ENCODE data around the gene ARL6.
"Not testable (repeated sequence)": the region's sequence is repeated elsewhere in the genome, so short reads cannot be mapped to it uniquely, and the experiment has no call there.

The ARL6 gene

GRCh38 chr3:97821774-97822358, 57.3 kb downstream of the ARL6 start, which contains the start of gene CRYBG3:
TSS of gene CRYBG3 (plus strand) at chr3:97822011. CDS start at chr3:97822207, 196 bp downstream.
- peak; percentile 90 to 96 (median 95) for DNase-seq

- peak; percentile 60 to 70 (median 62) for DNase-seq
Observed at GRCh38 chr3:97822359-97822775, 57.8 kb downstream of the ARL6 start.

DNA sequence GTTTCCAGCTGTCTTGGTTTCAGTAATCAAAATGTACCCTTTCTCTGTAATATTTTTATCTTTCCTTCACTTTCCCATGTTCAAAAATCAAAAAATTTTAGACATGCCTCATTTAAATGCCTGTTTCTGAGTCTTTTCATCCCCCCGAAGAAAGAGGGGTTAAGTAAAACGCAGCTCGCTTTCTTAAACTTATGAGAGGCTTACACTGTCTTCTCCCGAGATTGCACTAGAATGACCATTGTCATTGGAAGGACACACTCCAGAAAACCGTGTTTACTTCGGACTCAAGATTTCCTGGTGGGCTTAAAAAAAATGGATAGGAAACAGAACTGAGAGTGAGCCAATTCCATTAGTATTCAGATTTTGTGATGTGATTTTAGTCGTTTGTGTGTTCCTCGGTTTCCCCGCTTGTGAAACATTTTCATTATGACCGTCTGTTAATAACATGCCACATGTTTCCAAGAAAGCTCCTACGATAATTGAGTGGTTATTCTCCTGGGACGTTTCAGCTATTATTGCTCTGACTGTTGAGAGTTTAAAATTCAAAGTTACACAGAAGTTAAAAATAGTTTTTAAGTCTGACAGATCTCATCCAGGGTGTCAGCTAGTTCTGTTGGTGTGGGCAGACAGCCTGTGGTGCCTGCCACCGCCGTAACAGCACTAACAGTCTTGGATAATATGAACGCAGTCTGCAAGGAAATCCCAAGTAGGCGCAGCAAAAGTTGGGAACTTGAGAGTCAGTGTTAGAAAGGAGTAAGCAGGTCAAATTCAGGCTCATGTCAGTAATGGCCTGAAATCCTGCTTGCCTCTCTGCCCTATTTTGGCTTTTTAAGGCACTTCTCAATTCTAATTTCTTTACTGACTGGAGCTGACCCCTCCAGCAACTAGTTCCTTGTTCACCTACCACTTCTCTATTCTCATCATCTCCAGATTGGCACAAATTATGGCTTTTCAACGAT, 58.8 kb downstream of the ARL6 start:
- DNase-seq, result peak in 1 of 3 donors; percentile 22

DNA sequence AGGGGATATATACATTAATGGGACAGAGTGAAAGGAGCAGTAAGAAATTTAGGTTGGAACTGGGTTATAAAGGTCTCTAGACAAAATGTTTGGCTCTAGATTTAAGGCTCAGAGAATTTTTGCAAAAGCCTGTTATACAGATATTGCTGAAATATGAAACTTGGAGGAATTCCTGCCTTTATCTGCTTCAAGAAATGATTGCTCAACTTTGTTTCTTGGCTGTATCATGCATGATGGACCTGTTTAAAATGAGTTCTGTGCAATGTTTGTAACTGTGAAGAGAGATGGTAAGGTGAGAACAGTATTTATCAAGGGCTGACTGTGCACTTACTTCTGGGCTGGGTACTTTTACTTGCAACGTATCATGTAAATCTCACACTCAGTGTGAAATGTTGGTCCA, 60.5 kb downstream of the ARL6 start:
- no peak for DNase-seq

GRCh38 chr3:97827741-97828471, 63.3 kb downstream of the ARL6 start:
- no peak for DNase-seq

DNA sequence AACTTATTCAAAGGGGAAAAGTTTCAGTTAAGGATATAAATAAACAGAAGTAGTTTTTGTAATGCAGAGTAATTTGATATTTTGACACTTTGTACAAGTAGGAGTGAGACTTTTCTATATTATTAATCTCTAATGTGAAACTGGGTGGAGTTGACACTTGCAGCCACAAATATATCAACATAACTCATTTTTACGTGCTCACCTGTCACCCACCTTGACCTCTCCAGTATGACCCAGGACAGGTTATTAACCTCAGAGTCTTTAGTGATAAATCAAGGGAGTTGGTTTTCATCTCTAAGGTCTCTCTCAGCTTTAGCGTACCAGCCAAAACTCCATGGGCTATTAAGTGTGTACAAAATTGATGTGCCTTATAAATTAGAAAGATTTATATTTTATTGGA, 64.6 kb downstream of the ARL6 start:
- no peak for DNase-seq

- DNase-seq, result no peak
Observed at GRCh38 chr3:97830638-97831037, 66.1 kb downstream of the ARL6 start.

- DNase-seq, result no peak
Observed at GRCh38 chr3:97831140-97831539, 66.6 kb downstream of the ARL6 start.

GRCh38 chr3:97833184-97833583, 68.6 kb downstream of the ARL6 start:
- not testable (repeated sequence) for DNase-seq

DNA sequence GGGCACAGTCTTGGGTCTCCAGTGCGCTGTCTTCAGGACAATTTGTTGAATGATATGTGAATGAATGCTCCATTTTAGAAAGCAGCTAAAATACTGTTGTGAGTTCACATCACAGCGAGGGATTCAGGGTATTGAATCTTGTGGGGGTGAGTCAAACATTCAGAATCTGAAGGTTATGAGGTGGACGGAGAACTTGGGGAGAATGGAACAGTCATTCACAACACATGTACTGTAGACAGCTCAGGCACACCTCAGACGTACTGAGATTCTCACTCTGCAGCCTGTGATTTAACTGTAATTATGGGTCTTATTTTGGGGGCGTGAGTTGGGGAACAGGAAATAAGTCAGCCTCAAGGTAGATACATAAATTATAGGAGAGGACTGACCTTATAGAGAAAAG, 71.2 kb downstream of the ARL6 start:
- DNase-seq, result no peak

DNA sequence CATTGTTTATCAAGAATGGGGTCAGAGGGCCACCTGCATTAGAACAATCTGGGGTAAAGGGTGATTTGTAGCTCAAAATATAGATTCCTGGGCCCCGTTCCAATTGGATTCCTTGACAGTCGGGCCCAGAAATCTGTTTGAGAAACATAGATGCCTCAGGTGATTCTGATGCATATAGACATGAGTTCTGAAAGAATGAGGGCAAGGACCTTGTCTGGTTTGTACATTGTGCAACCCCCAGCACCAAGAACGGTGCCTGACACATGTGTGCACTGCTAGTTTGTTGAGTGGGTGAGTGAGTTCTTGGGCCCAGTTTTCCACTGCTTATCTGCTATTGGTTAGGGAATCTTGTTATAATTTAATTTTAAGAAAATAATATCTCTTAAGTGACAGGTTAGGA, 73.8 kb downstream of the ARL6 start:
- DNase-seq, result no peak

GRCh38 chr3:97839944-97840343, 75.4 kb downstream of the ARL6 start:
- DNase-seq, result no peak

DNA sequence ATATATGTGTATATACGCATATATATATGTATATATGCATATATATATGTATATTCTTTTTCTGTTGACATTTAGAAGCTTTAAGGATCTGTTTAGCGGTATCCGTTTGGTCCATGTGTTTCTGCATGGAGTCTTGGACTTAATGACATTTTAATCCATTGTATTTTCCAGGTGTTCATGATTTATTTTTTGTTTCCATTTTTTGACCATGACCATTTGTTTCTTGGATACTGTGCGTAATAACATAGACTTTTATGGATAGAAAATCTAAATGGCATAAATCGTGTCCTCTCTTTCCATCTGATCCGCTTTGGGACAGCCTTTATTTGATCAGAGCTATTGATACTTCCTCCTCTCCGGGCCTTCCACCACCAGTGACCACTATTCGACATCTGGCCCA, 76.7 kb downstream of the ARL6 start:
- no peak for DNase-seq

DNA sequence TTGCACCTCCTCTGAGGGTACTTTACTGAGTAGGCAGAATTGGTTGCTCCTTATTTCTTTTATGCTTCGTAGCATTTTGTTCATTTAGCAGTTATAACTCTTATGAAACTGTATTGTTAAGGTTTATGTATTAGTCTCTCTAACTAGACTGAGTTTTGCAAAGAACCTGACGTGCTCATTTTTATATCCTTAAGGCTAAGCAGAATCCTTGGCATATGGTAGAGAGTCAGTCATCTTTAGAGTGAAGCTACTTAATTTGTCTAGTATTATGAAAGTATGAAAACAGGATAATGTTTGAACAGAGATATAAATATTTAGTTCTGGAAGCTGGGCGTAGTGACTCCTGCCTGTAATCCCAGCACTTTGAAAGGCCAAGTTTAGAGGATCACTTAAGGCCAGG, 77.4 kb downstream of the ARL6 start:
- DNase-seq, result no peak

GRCh38 chr3:97848779-97849178, 84.2 kb downstream of the ARL6 start:
- no peak for DNase-seq
